GM19240 (cell line): ENCODE data around the gene PVRIG.
"Not testable (repeated sequence)": the region's sequence is repeated elsewhere in the genome, so short reads cannot be mapped to it uniquely, and the experiment has no call there.

ENCODE experiments used
- DNase-seq: peaks from one replicate; pipeline ENCODE4 v3.0.0; 2011; ENCODE audit warnings: low spot score; ENCODE audit not compliant: insufficient read length

PVRIG gene

DNA sequence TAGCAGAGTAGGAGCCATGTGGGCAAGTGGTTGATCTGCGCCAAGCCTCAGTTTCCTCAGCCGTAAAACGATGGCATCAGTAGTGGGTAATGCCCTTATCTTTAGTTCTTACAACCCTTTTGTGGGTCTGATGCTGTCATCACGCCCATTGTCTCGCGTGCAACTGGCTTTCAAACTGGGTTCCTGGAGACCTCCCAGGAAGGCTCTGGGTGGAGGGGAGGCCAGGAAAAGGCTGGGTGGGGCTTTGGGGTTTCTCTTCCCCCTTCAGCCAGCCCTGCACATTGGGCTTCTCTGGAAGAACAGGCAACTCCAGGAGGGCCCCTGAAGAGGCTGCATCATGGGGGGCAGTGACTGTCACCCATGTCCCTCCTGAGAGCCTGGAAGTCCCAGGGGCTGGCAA lies 5.1 kb downstream of the PVRIG start:
- DNase-seq: not testable (repeated sequence)

DNA sequence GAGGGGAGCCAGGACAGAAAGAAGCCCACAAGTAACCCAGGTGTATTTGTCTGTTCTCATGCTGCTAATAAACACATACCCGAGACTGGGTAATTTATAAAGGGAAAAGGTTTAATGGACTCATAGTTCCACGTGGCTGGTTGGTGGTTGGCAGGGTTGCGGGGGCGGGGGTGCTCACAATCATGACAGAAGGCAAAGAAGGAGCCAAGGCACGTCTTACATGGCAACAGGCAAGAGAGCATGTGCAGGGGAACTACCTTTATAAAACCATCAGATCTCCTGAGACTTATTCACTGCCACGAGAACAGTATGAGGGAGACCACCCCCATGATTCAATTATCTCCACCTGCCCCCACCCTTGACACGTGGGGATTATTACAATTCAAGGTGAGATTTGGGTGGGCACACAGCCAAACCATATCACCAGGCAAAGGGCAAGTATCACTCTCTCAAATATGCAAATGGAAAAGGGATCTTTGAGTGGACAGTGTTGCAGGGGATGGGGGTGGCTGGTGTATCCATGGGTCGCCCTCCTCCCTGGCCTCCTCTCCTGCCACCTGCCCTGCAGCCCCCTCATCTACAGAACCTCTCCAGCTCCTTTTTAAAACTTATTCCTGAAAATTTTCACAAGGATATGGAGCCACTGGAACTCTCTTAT lies 15.0 kb downstream of the PVRIG start:
- DNase-seq: not testable (repeated sequence)

DNA sequence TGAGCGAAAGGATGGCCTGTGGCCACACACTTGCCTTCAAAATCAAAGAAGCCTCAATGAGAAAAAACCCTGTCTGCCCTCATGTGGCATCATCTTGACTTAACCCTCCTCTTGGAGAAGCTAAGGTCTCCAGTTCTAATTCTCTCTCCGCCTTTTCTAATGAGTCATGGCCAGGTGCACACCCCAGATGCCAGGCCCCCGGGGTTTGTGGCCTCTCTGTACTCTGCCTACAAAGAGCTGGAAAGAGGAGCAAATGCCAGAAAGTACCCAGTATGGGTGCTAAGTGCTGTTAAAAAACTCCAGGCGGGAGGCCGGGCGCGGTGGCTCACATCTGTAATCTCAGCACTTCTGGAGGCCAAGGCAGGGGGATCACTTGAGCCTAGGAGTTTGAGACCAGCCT lies 20.2 kb downstream of the PVRIG start:
- not testable (repeated sequence) for DNase-seq

DNA sequence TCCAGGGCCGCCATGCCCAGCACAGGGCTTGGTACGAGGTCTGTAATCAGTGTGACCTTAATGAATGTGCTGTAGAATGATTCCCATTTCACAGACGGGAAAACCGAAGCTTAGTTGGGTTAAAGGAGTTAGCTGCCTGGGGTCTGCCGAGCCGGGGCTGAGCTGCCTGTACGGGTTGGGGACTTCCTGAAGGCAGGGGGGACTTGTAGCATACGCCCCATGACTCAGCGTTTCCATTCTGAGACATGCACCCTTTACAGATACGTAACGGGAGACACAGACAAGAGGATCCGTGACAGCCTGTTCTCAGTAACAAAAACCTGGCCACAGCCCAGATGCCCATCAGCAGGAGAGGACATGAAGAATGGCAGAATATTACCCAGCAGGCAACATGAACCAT lies 23.6 kb downstream of the PVRIG start:
- peak; percentile 52 for DNase-seq

DNA sequence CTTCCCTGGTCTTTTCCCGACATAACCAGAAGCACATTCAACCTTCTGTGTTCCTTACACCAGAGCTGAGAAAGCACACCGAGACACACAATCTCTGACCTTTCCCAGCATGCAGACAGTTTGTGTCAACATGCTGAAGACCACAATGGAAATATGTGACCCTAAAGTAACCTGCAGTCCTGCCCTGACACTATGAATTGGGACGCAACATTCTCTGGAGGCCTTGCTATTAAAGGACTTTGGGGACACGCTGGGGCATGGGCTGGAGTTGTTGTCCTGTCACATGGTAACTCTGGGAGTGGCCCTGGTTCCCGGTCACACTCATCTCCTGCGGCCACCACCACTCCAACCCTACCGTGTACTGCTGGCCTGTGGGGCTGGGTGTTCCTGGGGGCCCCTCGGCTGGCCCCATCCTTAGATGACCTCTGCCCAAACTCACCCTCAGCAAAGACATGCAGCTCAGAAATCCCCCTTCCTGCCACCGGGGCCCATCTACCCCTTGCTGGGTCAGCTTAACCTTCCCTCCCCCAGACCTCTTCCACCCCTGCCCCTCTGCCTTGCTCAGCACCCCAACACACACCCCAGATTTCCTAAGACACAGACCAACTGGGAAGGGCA lies 25.3 kb downstream of the PVRIG start:
- not testable (repeated sequence) for DNase-seq

DNA sequence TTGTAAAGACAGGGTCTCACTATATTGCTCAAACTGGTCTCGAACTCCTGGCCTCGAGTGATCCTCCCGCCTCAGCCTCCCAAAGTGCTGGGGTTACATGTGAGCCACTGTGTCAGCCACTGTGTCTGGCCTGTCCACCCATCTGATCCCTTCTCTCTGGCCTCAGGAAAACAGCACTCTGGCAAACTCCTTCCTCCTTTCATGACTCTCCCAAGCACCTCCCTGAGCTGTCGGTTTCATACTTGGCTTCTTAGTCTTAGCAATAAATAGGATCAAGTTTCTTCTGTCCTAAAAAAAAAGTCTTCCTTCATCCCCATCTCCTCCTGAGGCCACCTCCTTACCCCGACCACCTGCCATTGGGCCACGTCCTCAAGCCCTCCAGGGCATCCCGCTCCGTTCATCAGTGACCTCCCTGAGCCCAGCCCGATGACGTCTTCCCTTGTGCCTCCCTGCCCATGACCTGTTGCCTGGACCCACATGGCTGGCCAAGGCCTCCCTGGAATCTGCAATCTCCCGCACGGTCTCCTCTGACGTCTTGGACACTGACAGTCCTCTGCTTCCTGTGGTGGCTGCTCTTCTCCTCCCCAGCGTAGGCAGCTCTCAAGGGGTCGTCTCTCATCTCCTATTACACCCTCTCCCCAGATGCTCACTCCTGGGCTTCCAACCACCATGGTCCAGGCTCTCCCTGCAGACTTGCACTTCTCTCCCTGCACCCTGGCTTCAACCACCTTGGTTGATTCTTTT lies 26.5 kb downstream of the PVRIG start:
- DNase-seq: not testable (repeated sequence)

DNA sequence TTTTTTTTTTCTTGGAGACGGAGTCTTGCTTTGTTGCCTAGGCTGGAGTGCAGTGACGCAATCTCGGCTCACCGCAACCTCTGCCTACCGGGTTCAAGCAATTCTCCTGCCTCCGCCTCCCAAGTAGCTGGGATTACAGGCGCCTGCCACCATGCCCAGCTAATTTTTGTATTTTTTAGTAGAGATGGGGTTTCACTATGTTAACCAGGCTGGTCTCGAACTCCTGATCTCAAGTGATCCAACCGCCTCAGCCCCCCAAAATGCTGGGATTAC lies 27.1 kb downstream of the PVRIG start:
- not testable (repeated sequence) for DNase-seq

DNA sequence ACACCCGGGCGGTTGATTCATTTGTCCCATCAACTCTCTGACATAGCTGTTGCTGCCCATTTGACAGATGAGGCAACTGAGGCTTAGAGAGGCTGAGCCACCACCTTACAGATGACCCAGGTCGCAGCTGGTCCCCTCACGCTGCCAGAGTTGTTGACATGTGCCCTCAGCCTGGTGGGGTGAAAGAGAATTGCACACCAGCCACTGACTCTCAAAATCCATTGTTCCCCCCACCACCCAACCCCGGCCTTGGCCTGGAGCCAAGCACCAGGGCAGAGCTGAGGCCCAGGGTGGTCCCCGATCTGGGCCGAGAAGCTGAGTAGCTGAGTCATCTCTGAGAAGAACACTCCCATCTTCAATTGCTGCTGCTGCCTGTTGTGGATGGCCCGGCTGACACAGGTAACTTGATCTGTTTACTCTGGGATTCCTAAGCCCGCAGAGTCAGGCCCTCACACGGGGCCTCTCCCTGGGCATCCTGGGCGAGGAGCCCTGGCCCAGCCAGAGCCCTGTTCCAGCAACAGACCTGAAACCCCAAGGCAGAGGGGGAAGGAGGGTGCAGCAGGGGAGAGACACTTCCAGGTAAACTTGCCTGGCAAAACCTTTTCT lies 27.5 kb downstream of the PVRIG start:
- no peak for DNase-seq

DNA sequence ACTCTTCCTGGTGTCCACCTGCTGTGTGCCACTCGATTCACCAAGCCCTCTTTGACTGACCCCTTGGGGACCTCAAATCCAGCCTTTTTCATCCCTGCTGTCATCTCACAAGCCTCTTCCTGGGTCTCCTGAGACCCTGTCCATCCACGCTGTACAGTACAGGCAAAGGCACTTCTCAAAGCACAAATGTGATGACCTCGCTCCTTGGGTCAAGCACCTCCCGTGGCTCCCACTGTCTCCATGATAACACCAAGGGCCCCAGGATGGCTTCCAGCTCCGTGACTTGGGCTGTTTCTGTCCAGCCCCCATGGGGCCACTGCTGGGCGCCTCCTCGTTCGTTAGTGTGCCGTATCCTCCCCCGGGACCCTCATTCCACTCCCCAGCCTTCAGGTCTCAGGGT lies 28.7 kb downstream of the PVRIG start:
- DNase-seq: no peak

DNA sequence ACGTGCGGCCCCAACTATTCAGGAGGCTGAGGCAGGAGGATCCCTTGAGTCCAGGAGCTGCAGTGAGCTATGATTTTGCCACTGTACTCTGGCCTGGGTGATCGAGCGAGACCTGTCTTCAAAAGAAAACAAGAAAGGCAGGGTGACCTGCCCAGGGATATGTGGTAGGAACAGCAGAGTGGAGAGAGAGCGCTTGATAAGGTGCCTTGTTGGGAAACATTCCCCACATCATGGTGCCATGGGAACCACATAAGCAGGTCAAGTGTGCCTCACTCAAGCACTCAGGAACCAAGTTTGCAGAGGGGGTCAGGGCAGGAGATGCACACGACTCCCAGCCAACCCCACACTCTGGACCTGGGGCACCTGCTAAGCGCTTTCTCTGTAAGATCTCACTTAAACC lies 37.3 kb downstream of the PVRIG start:
- no peak for DNase-seq

DNA sequence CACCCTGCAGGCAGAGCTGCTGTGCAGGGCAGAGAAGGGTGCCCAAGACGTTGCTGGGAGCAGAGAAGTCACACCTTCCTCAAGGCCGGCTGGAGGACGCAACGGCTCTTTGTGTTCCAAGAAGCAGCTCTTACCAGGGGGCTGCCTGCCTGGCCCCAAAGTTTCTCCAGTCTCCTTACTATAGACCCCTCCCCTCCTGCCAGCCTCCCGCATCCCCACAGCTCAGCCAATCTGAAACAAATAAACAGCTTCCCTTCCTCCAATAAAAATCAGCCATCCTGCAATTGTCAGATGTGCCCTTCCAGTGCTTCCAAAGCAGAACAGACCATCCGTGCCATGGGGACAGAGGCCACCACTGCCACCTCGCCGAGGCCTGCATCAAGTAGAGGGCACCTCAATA lies 40.2 kb downstream of the PVRIG start:
- not testable (repeated sequence) for DNase-seq

DNA sequence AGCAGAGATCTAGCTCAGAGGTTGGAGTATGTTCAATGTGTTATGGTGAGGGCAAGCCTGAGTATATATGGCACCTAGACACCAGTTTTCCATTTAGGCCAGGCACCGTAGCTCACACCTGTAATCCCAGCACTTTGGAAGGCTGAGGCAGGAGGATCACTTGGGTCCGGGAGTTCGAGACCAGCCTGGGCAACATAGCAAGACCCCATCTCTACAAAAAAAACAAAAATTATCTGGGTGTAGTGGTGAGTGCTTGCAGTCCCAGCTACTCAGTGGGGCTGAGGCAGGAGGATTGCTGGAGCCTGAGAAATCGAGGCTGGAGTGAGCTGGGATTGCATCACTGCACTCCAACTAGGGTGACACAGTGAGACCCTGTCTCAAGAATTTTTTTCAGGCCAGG lies 43.1 kb downstream of the PVRIG start:
- not testable (repeated sequence) for DNase-seq

DNA sequence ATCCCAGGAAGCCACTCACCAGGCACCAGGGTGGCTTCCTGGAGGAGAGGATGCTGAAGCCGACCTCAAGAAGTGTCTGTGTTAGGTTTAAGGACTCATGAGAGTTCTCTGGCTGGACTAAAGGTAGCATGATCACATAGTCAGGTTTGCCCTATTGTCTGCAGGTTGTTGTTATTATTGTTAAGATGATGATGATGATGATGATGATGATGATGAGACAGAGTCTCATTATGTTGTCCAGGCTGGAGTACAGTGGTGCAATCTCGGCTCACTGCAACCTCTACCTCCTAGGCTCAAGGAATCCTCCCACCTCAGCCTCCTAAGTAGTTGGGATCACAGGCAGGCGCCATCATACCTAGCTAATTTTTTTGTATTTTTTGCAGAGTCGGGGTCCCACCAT lies 44.5 kb downstream of the PVRIG start:
- DNase-seq: not testable (repeated sequence)

DNA sequence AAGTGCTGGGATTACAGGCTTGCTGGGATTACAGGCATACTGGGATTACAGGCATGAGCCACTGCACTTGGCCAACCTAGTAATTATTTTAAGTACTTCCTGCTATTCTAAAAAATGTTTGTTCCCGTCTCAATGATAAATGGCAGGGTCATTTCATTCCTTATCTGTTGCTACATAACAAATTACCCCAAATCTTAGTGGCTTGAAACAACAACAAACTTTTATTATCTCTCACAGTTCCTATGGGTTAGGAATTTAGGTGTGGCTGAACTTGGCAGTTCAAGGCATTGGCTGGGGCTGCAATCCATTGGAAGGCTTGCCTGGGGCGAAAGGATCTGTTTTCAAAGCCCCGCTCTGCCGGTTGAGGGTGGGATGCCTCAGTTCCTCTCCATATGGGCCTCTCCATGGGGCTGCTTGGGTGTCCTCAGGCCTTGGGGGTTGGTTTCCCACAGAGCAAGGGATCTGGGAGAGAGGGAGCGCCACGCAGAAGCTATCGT lies 45.0 kb downstream of the PVRIG start:
- DNase-seq: not testable (repeated sequence)

DNA sequence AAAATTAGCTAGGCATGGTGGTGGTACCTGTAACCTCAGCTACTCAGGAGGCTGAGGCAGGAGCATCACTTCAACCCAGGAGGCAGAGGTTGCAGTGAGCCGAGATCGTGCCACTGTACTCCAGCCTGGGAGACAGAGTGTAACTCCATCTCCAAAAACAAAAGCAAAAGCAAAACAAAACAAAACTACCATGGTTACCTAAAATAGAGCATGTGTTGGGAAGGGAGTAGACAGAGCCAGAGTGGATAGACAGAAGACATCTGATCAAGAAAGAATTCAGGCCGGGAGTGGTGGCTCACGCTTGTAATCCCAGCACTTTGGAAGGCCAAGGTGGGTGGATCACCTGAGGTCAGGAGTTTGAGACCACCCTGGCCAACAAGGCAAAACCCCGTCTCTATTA lies 46.1 kb downstream of the PVRIG start:
- DNase-seq: not testable (repeated sequence)

DNA sequence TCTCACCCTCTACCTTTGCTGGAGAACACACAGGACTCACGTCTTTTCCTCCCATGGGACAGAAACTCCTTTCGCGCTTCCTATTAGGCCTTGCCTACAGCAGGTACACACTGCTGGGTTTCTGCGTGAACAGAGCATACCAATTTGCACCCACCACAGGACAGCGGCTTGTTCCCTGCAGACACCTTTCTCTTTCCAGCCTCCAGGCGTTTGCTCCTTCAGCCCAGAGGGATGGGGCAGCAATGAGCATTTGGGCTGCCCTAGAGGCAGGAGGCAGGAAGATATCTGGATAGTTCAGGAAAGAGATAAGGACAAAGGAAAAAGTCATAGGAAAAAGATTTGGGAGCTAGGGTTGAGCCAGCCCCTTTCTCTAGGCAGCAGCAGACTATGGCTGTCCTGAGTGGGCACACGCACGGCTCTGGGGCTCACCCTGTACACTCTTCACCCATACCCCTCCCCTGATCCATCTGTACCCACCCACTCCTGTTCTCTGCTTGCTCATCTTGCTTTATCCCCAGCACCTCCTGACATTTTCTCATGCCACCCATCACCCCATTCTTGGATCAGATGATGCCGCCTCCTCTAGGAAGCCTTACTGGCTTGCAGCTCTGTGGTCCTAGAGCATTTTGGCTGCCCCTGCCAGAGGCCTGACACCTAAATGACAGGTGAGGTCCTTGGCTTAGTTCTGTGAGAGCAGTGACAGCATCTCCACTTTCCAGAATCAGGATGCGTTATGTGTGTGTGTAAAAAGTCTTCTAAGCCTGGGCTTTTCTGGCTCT lies 47.0 kb downstream of the PVRIG start:
- DNase-seq: no peak

DNA sequence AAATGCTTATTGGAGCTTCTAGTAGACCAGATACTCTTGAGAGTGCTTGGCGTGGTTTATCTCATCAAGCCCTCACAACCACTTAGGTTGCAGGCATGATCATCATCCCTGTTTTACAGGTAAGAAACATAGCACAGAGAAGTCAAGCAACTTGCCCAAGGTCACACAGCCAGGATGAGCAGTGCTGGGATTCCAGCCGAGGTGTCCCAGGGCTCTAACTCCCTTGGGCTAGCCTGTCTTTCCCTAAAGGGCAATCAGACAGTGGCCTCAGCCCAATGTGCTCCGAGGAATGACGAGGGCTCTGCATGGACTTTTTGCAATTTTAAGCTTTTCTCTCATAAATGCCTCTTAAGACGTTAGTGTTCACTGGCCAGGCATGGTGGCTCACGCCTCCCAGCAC lies 47.9 kb downstream of the PVRIG start:
- no peak for DNase-seq

DNA sequence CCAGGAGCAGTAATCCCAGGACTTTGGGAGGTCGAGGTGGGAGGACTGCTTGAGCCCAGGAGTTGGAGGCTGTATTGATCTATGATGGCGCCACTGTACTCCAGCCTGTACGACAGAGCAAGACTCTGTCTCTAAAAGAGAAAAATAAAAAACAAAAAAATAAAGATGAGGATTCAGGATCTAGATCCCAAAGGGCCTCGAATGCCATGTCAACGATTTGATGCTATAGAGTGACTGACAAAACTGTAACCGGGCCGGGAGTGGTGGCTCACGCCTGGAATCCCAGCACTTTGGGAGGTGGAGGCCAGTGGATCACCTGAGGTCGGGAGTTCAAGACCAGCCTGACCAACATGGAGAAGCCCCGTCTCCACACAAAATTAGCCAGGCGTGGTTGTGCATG lies 49.1 kb downstream of the PVRIG start:
- not testable (repeated sequence) for DNase-seq

DNA sequence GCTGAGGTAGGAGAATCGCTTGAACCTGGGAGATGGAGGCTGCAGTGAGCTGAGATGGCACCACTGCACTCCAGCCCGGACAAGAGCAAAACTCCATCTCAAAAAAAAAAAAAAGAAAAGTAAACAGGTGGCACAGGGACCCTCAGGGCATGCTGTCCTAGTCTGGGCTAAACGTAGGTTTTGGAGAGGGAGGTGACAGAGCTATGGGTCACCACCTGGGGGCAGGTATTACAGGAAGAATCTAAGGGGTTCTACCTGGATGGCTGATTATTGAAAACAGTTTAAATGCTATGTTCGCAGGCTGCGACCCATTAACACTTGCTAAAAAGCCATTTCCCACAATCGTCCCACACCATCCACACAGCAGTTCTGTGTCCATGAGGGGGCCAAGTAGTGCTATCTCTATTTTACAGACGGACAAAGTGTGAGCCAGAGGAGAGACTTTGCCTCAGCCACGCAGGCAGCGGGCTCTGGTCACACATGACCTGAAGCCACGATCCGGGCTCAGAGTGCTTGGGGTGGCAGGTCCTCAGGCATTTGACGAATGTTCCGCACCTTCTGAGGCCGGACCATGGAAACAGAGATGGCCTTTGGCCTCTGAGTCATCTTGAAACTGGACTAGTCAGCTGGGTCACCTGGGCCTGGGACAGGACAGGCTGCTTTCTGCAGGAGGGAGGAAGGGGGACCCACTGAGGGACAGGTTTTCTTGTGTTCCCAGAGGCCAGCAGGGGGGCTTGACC lies 49.7 kb downstream of the PVRIG start:
- not testable (repeated sequence) for DNase-seq

DNA sequence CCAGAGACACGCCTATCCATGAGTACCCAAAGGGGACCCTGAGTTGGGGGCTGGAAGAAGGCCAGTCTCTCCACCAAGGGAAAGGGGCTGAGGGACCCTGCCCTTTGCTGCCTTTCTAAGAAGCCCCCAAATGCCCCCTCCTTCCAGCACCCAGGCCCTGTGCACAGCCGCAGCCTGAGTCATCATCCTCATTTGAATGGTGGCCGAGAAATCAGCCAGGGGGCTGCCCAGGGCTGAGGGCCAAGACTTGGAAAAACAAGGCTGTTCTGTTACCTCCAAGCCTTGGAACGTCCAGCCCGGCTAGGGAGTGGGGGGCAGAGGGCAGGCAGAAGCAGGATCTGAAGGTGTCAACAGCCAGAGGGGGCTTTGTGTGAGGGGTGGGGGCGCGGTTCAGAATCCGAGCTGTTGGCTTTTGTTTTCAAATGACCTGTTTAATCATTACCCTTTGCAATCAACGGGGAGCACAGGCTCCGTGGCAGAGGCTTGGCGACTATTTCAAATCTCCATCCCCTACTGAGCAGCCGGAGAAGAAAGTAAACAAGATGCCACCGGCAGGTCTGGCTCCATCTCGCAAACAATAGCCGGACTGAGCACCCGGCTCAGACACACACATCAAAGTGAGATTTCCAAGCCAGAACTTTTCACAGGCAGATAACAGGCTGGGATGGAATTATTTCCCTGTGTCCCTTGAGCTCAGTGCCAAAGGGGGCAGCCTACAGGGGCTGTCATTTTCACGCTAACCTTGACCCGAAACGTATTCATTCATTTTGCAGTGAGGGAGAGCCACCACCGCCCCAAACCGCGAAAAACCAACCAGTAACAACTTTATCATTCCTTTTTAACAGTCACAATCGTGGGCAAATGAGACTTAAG lies 50.5 kb downstream of the PVRIG start:
- not testable (repeated sequence) for DNase-seq
